ENCODE measurements around the gene HRCT1. TPM values are rescaled to one million over a fixed set of nuclear protein-coding genes. Genes with fewer than 3 reads are reported as not detected.

The HRCT1 gene
- total and polyA plus RNA-seq, 7 donors, result 0.59 to 5.4 (median 1.8) TPM

DNA sequence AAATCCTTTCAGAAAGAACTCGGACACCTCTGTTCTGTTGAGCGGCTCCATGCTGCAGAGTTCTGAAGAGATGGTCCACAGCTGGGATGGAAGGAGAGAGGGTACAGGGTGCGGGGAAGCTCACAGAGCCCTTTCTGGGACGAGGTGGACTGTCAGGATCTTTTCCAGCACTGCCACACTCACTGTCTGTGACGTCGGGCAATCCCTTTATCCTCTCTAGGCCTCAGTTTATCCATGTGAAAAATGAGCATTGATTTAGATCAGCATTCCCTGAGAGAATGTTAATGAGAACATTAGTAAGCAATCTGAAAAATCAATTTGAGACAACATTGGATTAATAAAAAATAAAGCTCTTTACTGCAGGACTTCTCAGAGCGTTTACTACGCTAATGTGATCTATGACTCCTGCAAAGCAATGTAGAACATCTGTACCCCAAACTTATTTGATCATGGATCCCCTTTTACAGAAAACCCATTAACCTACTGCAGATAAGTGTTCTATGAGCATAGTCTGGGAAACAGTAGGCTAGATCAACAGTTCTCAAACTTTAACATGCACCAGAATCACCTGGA is 35.6 kb upstream of the HRCT1 start, which contains the start of gene OR13J1:
TSS of gene OR13J1 (minus strand) at position 51 of the 573 bp plus-strand sequence. CDS start at position 51, 0 bp downstream.
- Histone ChIP-seq H3K4me1 (no peaks in the 10 kb centered on the region), H3K4me3 (no peak within 1 kb of the TSS), H3K9me3 (no peaks in the 10 kb centered on the region), H3K36me3 (ENCODE audit: insufficient read depth in 1 of 2, low read depth in 1 of 2) (no peaks in the 10 kb centered on the region), H3K27me3 (ENCODE audit: insufficient read depth in 3 of 3, low read length in 2 of 3) (peaks cover 0 to 9% (median 1%) of the 10 kb centered on the region in 3 donors), H3K27ac (no peak within 1 kb of the TSS)
- TF ChIP-seq, protein P1, sequence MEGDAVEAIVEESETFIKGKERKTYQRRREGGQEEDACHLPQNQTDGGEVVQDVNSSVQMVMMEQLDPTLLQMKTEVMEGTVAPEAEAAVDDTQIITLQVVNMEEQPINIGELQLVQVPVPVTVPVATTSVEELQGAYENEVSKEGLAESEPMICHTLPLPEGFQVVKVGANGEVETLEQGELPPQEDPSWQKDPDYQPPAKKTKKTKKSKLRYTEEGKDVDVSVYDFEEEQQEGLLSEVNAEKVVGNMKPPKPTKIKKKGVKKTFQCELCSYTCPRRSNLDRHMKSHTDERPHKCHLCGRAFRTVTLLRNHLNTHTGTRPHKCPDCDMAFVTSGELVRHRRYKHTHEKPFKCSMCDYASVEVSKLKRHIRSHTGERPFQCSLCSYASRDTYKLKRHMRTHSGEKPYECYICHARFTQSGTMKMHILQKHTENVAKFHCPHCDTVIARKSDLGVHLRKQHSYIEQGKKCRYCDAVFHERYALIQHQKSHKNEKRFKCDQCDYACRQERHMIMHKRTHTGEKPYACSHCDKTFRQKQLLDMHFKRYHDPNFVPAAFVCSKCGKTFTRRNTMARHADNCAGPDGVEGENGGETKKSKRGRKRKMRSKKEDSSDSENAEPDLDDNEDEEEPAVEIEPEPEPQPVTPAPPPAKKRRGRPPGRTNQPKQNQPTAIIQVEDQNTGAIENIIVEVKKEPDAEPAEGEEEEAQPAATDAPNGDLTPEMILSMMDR (IDR thresholded peaks at IDR 0.05), result no peak
- ATAC-seq (no peak), DNase-seq (no peak)
- intact Hi-C loops (cut with DNase I), result no loop called here
- WGBS, 3 donors, result 88 to 92% (median 89%) methylated on average over 8 of the region's 8 CpGs

DNA sequence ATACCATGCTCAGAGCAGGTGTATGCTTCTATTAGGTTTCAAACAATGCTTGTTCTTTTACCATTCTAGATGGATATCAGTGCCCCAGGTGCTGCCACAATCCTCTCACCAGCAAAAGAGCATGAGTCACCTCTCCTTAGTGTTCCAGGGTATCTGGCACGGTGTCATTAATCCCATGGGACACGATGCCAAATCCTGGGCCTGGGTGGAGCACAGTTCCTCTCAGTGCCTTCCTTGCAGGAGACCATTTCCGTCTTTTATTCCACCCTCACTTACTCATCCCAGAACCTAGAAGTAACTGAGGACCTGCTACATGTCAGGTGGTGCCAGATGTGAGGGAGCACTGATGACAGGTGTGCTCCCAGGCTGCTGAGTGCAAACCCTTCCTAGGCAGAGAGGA is 34.5 kb upstream of the HRCT1 start:
- Histone ChIP-seq H3K4me3 (no peak overlapping the region), H3K36me3 (ENCODE audit: insufficient read depth in 1 of 2, low read depth in 1 of 2) (no peaks in the 10 kb centered on the region), H3K4me1 (no peaks in the 10 kb centered on the region), H3K27me3 (ENCODE audit: insufficient read depth in 3 of 3, low read length in 2 of 3) (peaks cover 0 to 5% (median 1%) of the 10 kb centered on the region in 3 donors), H3K9me3 (peaks cover under 1% of the 10 kb centered on the region), H3K27ac (no peak overlapping the region)
- WGBS, 3 donors, result 44 to 53% (median 45%) methylated on average over 3 of the region's 3 CpGs
- ATAC-seq (peak in 3 of 4 donors; percentile 47 to 63 (median 55)), DNase-seq (no peak)
- TF ChIP-seq, protein P1 (IDR thresholded peaks at IDR 0.05), result no peak
- intact Hi-C loops (cut with DNase I), result no loop called here

DNA sequence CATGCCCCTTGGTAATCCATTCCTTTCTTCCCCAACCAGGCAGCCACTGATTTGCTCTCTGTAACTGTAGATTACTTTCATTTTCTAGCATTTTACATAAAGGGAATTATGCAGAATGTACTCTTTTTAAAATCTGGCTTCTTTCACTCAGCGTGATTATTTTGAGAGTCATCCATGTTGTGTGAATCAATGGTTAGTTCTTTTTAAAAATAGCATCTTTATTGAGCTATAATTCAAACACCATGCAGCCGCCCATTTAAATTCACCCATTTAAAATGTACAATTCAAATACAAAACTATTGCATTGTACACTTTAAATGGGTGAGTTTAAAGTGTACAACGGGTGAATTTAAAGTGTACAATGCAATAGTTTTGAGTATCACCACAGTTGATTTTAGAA is 33.5 kb upstream of the HRCT1 start:
- TF ChIP-seq, protein P1 (IDR thresholded peaks at IDR 0.05), result no peak
- Histone ChIP-seq H3K27ac (no peak overlapping the region), H3K36me3 (ENCODE audit: insufficient read depth in 1 of 2, low read depth in 1 of 2) (no peaks in the 10 kb centered on the region), H3K27me3 (ENCODE audit: insufficient read depth in 3 of 3, low read length in 2 of 3) (peaks cover 0 to 1% (median 0%) of the 10 kb centered on the region in 3 donors), H3K4me3 (no peak overlapping the region), H3K4me1 (no peaks in the 10 kb centered on the region), H3K9me3 (peaks cover 9% of the 10 kb centered on the region)
- intact Hi-C loops (cut with DNase I), result no loop called here
- DNase-seq (no peak), ATAC-seq (no peak)
- WGBS, 3 donors, result 70 to 79% (median 72%) methylated on average over 3 of the region's 3 CpGs

DNA sequence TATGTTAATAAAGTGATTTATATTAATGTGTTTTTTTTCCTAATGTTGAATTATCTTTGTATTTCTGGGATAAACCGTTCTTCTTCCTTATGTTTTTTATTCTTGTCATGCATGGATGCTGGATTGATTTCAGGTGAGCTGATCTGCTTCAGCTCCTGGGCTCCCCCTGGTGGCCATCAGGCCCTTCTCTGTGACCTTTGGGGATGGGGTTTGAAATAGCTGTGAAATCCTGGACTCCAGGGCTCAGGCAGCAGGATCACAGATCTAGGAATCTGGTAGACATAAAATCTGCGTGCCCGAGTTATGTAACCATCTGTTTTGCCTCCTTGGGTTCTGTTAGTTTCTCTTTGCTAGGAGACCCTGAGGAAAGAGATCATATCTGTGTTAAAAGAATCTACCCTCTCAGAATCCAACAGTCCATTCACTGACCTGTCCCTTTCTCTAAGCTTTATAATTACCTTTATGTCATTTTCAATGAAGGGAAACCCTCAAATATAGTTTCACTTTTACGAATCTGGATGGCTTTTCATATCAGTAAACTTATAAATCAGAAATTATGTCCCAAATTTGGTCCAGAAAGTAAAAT is 23.6 kb upstream of the HRCT1 start:
- Histone ChIP-seq H3K27ac (no peak overlapping the region), H3K4me1 (no peaks in the 10 kb centered on the region), H3K36me3 (ENCODE audit: insufficient read depth in 1 of 2, low read depth in 1 of 2) (no peaks in the 10 kb centered on the region), H3K9me3 (peaks cover under 1% of the 10 kb centered on the region), H3K4me3 (no peak overlapping the region), H3K27me3 (ENCODE audit: insufficient read depth in 3 of 3, low read length in 2 of 3) (no peaks in the 10 kb centered on the region)
- 1 to 4% (median 2%) methylated on average over 4 of the region's 4 CpGs for WGBS, 3 donors
- intact Hi-C loops (cut with DNase I), result loop anchor here (1.0 to 5.0 kb wide), 3 partner anchors 56 to 235 kb away; no protein-coding TSS in a partner anchor
- DNase-seq, result peak; percentile 86 to 92
- TF ChIP-seq, protein P1 (IDR thresholded peaks at IDR 0.05), result peak; percentile 97
- peak; percentile 79 to 97 (median 86) for ATAC-seq

All from psoas muscle (tissue), 8 donors.